Measurements from ENCODE around the gene ATL2.

DNA sequence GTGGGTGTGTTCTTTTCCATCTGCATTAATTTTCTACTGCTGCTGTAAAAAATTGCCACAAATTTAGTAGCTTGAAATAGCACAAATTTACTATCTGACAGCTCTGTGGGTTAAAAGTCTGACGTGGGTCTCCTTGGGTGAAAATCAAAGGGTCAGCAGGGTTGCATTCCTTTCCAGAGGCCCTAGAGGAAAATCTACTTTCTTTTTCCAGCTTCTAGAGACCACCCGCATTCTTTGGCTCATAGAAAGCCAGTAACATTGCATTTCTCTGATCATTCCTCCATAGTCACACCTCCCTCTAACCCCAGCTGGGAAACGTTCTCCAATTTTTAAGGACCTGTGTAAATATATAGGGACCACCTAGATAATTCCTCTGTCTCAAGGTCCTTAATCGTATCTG is 128.8 kb downstream of the ATL2 start:
- TF ChIP-seq POLR2AphosphoS5 (IDR thresholded peaks at IDR 0.05; ENCODE audit: borderline replicate concordance, low read depth, low read length), result no peak
- TF ChIP-seq EZH2 (IDR thresholded peaks at IDR 0.05), result no peak
